Esophagus squamous epithelium (tissue), 5 donors: ENCODE measurements around the gene BTN3A1. TPM values are rescaled to one million over a fixed set of nuclear protein-coding genes. Genes with fewer than 3 reads are reported as not detected.

ENCODE experiments used
- DNase-seq: peaks from one replicate; lab custom pipeline; 2025; lab: John Stamatoyannopoulos, UW
- H3K27ac ChIP-seq, 4 donors: fragments of 200-600 bp; sonication (generic); one replicate each; pipeline ENCODE4 v1.5.1; 2016 to 2019; ENCODE audit warnings: mild to moderate bottlenecking in 1 of 4
- H3K27me3 ChIP-seq, 4 donors: fragments of 200-600 bp; sonication (generic); 1 replicate in 3 of 4; 2 replicates in 1 of 4; pipeline versions ENCODE4 v1.5.1 to v1.6.0; 2017 to 2021; ENCODE audit warnings: antibody characterized with exemption in 1 of 4
- H3K36me3 ChIP-seq, 3 donors: fragments of 200-600 bp; sonication (generic); one replicate each; pipeline ENCODE4 v1.5.1; 2016 to 2019
- H3K4me1 ChIP-seq, 3 donors: fragments of 200-600 bp; sonication (generic); one replicate each; pipeline ENCODE4 v1.5.1; 2017 to 2019
- H3K4me3 ChIP-seq, 4 donors: fragments of 200-600 bp; sonication (generic); 1 replicate in 3 of 4; 2 replicates in 1 of 4; pipeline ENCODE4 v1.5.1; 2016 to 2019; ENCODE audit warnings: mild to moderate bottlenecking in 2 of 4, moderate library complexity in 1 of 4
- H3K9me3 ChIP-seq, 3 donors: fragments of 200-600 bp; sonication (generic); one replicate each; pipeline ENCODE4 v1.5.1; 2016 to 2019
- CTCF ChIP-seq, 6 experiments: fragments of 450-650 bp in 4 of 6; fragments of 200-600 bp in 2 of 6; sonication (generic) in 2 of 6; IDR thresholded peaks; one replicate each; pipeline ENCODE4 v1.5.1; 2016 to 2019; ENCODE audit warnings: antibody characterized with exemption in 6 of 6, mild to moderate bottlenecking in 4 of 6, moderate library complexity in 4 of 6
- POLR2A ChIP-seq, 4 donors: fragments of 450-650 bp; IDR thresholded peaks; one replicate each; pipeline ENCODE4 v1.6.1; 2017; ENCODE audit warnings: antibody characterized with exemption in 4 of 4, mild to moderate bottlenecking in 4 of 4, moderate library complexity in 3 of 4
- WGBS, 2 donors: methylation state at CpG; one replicate each; pipeline ENCODE4 v1.1.5; 2018; 5-methylcytosine and 5-hydroxymethylcytosine counted together
- intact Hi-C: fragments of 100-400 bp; cut with DNase I; formaldehyde crosslinking; loops from one replicate; pipeline ENCODE4 v1.15.0; 2022
- total RNA-seq, 4 donors: library from RNA; depleted of rRNA; stranded (reverse); fragments of >200 nt; gene quantifications; one replicate each; pipeline ENCODE4 v1.1.0, GENCODE V29; 2016
- donor health status: DM: yes; HTN: yes; CAD: no.

Gene BTN3A1
- total RNA-seq, 4 donors from 2014 or later, result 4.2 to 14.4 (median 8.0) TPM

- no peak for DNase-seq
- 84 to 92% methylated on average over 3 of the region's 3 CpGs for WGBS, 2 donors
These were observed 20.3 kb downstream of the BTN3A1 start for GRCh38 chr6:26422329-26422728.

DNA sequence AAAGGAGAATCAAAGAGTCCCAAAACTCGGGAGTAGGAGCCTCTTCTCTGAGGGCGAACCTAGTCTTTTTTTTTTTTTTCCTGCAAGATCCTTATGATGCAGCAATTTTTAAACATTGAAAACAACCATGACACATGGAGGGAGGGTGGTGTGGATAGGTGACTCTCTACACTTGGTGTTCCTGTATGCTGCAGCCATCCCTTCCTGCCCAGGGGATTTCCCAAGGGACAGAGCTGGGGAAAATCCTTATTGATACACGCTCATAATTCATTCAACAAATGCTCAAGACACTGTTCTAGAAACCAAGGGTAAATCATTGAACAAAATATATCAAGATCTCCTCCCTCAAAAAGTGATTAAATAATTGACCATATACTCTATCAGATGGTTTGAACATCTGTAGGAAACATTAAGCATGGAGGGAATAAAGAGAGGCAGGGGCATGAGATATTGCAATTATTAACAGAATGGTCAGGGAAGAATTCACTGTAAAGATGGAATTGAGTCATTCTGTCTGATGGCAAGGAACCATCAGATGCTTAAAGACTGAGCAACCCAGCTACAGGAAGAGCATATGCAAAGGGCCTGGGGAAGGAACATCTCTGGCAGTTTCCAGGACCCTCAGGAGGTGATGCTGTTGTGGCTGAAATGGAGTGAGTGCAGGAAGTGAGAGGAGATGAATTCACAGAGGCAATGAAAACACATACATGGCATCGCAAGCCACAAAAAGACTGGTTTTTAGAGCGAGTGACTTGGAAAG lies 24.8 kb downstream of the BTN3A1 start:
- H3K36me3 ChIP-seq, result peaks cover 0 to 57% (median 7%) of the 10 kb centered on the region in 3 donors

More at GRCh38 chr6:26422329-26422728, 20.3 kb downstream of the BTN3A1 start:
- intact Hi-C loops, result no loop called here
- peaks cover 0 to 15% (median 0%) of the 10 kb centered on the region in 3 donors for H3K36me3 ChIP-seq
- TF ChIP-seq CTCF (IDR thresholded peaks at IDR 0.05) (no peak), POLR2A (IDR thresholded peaks at IDR 0.05) (no peak)
- H3K27me3 ChIP-seq, result no peaks in the 10 kb centered on the region
- H3K9me3 ChIP-seq, result no peaks in the 10 kb centered on the region
- peaks cover 11 to 41% (median 29%) of the 10 kb centered on the region in 3 donors for H3K4me1 ChIP-seq
- no peak overlapping the region for H3K27ac ChIP-seq
- peak overlapping the region in 3 of 4 donors; percentile 71 to 94 (median 78) for H3K4me3 ChIP-seq

GRCh38 chr6:26427451-26427809 lies 25.4 kb downstream of the BTN3A1 start:
- Histone ChIP-seq H3K4me1 (peaks cover 3 to 26% (median 18%) of the 10 kb centered on the region in 3 donors), H3K9me3 (no peaks in the 10 kb centered on the region), H3K4me3 (no peak overlapping the region), H3K27me3 (no peaks in the 10 kb centered on the region), H3K36me3 (peaks cover 0 to 59% (median 7%) of the 10 kb centered on the region in 3 donors), H3K27ac (no peak overlapping the region)
- WGBS, 2 donors, result 81 to 84% methylated on average over 3 of the region's 3 CpGs
- intact Hi-C loops, result no loop called here
- no peak for TF ChIP-seq CTCF (IDR thresholded peaks at IDR 0.05)
- no peak for TF ChIP-seq POLR2A (IDR thresholded peaks at IDR 0.05)
- no peak for DNase-seq

More for the DNA sequence above, 24.8 kb downstream of the BTN3A1 start:
- Histone ChIP-seq H3K27me3 (no peaks in the 10 kb centered on the region), H3K4me3 (no peak overlapping the region), H3K4me1 (peaks cover 7 to 32% (median 23%) of the 10 kb centered on the region in 3 donors), H3K9me3 (no peaks in the 10 kb centered on the region), H3K27ac (no peak overlapping the region)
- no peak for DNase-seq
- intact Hi-C loops, result no loop called here
- TF ChIP-seq POLR2A (IDR thresholded peaks at IDR 0.05) (no peak), CTCF (IDR thresholded peaks at IDR 0.05) (no peak)
- WGBS, 2 donors, result 90 to 93% methylated on average over 5 of the region's 5 CpGs

GRCh38 chr6:26428206-26428605 lies 26.1 kb downstream of the BTN3A1 start:
- TF ChIP-seq POLR2A (IDR thresholded peaks at IDR 0.05) (no peak), CTCF (IDR thresholded peaks at IDR 0.05) (no peak)
- H3K9me3 ChIP-seq, result no peaks in the 10 kb centered on the region
- no peaks in the 10 kb centered on the region for H3K27me3 ChIP-seq
- H3K4me3 ChIP-seq, result no peak overlapping the region
- 94% methylated on average over 2 of the region's 2 CpGs for WGBS, 2 donors
- no peak overlapping the region for H3K27ac ChIP-seq
- intact Hi-C loops, result no loop called here
- no peak for DNase-seq
- peaks cover 0 to 18% (median 18%) of the 10 kb centered on the region in 3 donors for H3K4me1 ChIP-seq
- H3K36me3 ChIP-seq, result peaks cover 0 to 59% (median 7%) of the 10 kb centered on the region in 3 donors

DNA sequence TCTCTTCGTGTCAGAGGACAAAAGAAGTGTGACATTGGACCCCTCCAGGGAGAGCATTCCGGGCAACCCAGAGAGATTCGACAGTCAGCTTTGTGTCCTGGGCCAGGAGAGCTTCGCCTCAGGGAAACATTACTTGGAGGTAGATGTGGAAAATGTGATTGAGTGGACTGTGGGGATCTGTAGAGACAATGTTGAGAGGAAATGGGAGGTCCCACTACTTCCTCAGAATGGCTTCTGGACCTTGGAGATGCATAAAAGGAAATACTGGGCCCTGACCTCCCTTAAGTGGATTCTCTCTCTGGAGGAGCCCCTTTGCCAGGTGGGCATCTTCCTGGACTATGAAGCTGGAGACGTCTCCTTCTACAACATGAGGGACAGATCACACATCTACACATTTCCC lies 28.7 kb downstream of the BTN3A1 start:
- TF ChIP-seq CTCF (IDR thresholded peaks at IDR 0.05) (no peak), POLR2A (IDR thresholded peaks at IDR 0.05) (no peak)
- intact Hi-C loops, result no loop called here
- H3K27me3 ChIP-seq, result no peaks in the 10 kb centered on the region
- 65 to 85% methylated on average over 1 to 4 of the region's 5 CpGs for WGBS, 2 donors
- peaks cover 0 to 3% (median 0%) of the 10 kb centered on the region in 3 donors for H3K4me1 ChIP-seq
- peaks cover 0 to 8% (median 0%) of the 10 kb centered on the region in 3 donors for H3K9me3 ChIP-seq
- no peak for DNase-seq
- H3K4me3 ChIP-seq, result no peak overlapping the region
- H3K27ac ChIP-seq, result no peak overlapping the region
- peaks cover 0 to 59% (median 7%) of the 10 kb centered on the region in 3 donors for H3K36me3 ChIP-seq
